NCI-H2081 treated with DMSO at 0.1 percent for 48 hours (cell line): ENCODE data around the gene MRPS12.
A peak's percentile ranks its signal among the peaks of the same experiment; 100 is the strongest.
"Not testable (repeated sequence)": the region's sequence is repeated elsewhere in the genome, so short reads cannot be mapped to it uniquely, and the experiment has no call there.

ENCODE experiments used
- DNase-seq: peaks from one replicate; lab custom pipeline; 2025; lab: John Stamatoyannopoulos, UW

The MRPS12 gene

GRCh38 chr19:38930776-38931520 lies at the start of gene MRPS12:
Gene MRPS12 (plus strand): TSS chr19:38930944. CDS start chr19:38931295, 351 bp downstream.
- DNase-seq = peak; percentile 98

GRCh38 chr19:38883286-38883685 lies 47.5 kb upstream of the MRPS12 start:
- DNase-seq = no peak

DNA sequence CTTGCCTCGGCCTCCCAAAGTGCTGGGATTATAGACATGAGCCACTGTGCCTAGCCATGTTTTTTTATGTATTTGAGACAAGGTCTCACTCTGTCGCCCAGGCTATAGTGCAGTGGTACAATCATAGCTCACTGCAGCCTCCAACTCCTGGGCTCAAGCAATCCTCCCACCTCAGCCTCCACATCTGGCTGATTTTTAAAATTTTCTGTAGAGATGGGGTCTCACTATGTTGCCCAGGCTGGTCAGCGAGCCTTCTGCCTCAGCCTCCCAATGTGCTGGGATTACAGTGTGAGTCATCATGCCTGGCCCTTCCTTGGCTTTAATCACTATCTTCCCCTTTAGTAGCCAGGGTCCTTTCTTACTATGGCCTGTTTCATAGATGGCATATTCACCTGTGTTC lies 46.1 kb upstream of the MRPS12 start:
- DNase-seq = not testable (repeated sequence)

GRCh38 chr19:38888876-38889275 lies 41.9 kb upstream of the MRPS12 start:
- no peak for DNase-seq

DNA sequence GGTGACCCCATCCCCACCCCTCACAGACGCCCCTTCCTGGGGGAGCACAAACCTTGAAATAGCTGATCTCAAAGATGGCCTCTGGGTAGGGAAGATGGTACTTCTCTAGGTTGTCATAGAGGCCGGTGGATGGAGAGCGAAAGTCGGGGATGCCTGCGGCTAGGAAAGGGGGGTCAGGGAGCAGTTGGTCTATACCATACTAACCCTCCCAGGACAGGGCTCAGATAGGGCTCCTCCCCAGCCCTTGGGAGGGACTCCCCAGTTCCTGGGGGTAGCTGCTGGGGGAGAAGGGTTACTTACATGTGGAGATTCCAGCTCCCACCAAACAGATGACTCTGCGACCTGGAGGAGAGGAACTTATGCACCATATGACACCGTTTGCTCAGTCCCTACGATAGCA lies 40.9 kb upstream of the MRPS12 start:
- DNase-seq = no peak

- no peak for DNase-seq
Observed at GRCh38 chr19:38890686-38891085, 40.1 kb upstream of the MRPS12 start.

DNA sequence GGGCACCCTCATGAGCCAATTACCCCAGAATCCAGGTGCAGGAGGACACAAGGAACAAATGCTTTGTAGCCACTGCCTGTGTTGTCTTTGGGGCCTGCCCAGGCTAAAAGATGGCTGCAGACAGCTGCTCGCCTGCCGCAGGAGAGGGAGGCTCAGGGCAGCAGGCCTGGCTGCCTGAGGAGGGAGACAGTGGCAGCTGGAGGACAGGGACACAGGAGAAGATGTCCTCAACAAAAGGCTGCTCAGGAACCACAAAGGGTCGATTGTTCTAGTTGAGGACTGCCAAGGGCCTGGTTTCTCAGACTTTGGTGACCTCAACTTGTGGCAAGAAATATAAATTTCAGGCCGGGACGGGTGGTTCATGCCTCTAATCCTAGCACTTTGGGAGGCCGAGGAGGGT lies 39.0 kb upstream of the MRPS12 start:
- no peak for DNase-seq

- DNase-seq = no peak
Observed at GRCh38 chr19:38892841-38893240, 37.9 kb upstream of the MRPS12 start.

DNA sequence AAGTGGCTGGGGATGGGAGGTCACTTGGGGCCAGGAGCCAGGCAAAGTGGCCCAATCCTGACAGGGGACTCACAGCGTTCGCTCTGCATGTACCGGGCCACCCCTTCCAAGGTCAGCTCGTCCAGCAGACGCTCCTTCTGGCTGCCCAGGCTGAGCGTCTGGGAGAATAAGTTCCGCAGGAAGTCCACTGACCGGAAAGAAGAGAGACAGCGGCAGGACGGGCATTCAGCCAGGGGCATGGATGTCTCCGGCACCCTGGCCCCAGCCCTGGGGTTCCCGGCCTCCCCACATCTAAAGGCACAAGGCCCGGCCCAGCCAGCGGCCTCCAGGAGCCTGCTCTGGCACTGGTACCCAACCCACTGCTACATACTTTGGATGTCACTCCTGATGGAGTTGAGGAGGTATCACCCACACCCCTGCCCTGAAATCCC lies 37.4 kb upstream of the MRPS12 start:
- no peak for DNase-seq

- DNase-seq = no peak
Observed at GRCh38 chr19:38894968-38895367, 35.8 kb upstream of the MRPS12 start.

DNA sequence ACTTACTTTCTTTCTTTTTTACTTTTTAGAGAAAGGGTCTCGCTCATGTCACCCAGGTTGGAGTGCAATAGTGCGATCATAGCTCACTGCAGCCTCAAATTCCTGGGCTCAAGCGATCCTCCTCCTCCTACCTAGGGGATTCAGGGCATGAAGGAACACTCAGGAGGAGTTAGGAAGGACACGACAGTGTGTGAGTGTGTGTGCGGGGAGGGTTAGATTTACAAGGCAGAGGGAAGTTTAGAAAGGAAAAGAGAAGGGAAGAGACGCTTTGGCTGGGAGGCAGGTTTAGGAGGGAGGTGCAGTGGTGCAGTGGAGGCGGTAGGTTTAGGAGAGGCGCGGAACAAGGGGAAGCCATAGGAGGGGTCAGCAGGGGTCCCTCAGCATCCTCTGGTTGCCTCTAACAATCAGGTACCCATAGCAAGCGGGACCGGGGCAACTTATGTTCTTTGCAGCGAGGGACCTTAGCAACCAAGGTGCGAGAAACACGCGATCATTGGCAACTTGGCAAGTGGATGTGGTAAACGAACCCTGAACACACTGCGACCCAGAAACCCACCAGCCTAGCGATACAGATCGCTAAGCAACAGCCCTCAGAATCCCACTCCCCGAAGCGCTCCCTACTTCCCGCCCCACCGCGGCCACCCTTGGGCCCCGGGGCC lies 31.8 kb upstream of the MRPS12 start:
- DNase-seq = no peak

GRCh38 chr19:38899447-38900201 lies 31.1 kb upstream of the MRPS12 start, which contains the start of the genes NFKBIB and SIRT2:
Gene NFKBIB (plus strand): TSS chr19:38899969. CDS start chr19:38900033, 64 bp downstream.
Gene SIRT2 (minus strand): TSS chr19:38899618. CDS start chr19:38899521, 97 bp downstream.
- DNase-seq = peak; percentile 96

GRCh38 chr19:38900202-38900629 lies 30.5 kb upstream of the MRPS12 start:
- peak; percentile 38 for DNase-seq

DNA sequence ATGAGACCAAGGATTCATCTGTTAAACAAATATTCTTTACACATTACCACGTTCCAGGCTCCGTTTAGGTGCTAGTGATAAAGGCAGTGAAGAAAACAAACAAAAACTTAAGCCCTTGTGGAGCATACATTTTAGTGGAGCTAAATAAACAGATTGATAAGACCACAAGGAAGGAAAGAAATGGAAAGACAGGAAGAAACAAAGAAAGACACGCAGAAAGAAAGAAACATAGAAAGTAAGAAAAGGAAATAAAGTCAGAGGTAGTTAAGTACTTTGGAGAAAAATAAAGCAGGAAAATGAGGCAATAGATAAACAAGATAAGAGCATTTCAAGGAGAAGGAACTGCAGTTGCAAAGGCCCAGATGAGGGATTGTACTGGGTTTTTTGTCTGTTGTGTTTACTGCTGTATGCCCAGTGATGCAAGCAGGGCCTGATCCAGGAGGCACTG lies 30.0 kb upstream of the MRPS12 start:
- DNase-seq = no peak

DNA sequence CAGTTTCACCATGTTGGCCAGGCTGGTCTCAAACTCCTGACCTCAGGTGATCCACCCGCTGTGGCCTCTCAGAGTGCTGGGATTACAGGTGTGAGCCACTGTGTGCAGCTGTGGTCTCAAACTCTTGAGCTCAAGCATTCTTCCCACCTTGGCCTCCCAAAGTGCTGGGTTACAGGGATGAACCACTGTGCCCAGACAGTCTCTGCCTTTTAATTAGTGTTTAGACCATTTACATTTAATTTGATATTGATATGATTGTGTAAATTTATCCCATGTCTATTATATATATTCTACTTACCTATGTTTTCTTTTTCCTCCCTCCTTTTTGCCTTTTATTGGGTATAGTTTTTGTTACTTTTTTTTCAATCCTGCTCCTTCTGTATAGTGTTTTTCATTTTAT lies 29.1 kb upstream of the MRPS12 start:
- DNase-seq = no peak

DNA sequence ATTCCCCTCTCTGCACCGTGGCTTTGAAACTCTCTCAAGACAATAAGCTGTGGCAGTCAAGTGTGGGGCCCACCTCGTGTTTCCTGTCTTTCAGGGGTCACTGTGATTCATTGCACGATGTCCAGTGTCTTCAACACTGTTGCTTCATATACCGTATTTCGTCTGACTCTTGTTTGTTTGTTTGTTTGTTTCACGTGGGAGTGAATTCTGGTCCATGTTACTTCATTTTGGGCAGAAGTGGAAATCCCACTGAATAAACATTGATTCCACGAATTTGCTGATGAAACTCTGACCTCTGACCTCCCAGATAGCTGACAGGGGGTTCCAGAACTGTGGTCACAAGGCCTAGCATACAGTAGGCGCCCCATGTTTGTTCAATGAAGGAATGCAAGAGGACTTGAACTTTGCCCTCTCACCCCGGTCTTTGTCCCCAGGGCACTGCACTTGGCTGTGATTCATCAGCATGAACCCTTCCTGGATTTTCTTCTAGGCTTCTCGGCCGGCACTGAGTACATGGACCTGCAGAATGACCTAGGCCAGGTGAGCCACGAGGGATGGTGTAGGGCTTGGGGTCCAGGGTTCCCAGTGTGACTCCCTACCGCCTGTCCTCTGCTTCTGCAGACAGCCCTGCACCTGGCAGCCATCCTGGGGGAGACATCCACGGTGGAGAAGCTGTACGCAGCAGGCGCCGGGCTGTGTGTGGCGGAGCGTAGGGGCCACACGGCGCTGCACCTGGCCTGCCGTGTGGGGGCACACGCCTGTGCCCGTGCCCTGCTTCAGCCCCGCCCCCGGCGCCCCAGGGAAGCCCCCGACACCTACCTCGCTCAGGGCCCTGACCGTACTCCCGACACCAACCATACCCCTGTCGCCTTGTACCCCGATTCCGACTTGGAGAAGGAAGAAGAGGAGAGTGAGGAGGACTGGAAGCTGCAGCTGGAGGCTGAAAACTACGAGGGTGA lies 25.9 kb upstream of the MRPS12 start:
- DNase-seq = no peak

DNA sequence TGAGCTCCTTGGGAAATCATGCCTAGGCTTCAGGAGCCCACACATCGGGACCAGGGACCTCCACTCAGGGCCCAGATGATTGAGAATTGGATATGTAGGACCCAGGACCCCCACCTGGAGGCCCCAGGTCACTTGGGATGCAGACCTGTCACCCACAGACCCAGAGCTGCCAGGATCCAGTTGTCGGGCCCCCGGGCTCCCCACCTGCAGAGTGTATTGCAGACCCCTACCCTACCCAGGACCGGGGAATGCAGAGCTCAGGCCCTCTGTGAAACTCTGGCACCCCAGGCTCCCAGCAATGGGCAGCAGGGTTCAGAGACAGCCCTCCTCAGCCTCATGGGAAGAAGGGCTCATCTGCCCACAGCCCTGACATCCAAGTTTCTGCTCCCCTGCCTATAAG lies 25.1 kb upstream of the MRPS12 start:
- no peak for DNase-seq

DNA sequence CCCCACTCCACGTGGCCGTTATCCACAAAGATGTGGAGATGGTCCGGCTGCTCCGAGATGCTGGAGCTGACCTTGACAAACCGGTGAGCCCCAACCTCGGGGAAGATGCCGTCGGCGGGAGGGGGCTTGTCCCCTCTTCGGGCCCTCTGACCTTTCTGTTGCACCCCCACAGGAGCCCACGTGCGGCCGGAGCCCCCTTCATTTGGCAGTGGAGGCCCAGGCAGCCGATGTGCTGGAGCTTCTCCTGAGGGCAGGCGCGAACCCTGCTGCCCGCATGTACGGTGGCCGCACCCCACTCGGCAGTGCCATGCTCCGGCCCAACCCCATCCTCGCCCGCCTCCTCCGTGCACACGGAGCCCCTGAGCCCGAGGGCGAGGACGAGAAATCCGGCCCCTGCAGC lies 23.5 kb upstream of the MRPS12 start:
- DNase-seq = no peak

DNA sequence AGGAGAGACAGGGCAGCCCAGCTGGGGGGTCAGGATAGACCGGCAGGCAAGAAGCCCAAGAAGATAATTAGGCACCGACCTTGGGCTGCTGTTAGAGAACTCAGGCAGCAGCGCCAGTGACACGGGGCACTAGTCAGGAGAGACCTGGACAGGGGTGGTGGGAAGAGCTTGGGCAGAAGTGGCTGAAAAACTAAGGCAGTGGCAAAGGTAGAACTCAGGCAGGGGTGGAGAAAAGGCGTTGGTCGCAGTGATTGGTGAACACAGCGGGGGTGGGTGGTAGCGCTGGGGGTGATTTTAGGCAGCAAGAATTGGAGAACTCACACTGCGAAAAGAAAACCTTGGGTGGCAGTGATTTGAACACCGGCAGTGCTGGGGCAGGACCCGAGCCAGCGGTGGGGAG lies 23.1 kb upstream of the MRPS12 start:
- DNase-seq = no peak

- no peak for DNase-seq
Observed at GRCh38 chr19:38908911-38909310, 21.8 kb upstream of the MRPS12 start.

DNA sequence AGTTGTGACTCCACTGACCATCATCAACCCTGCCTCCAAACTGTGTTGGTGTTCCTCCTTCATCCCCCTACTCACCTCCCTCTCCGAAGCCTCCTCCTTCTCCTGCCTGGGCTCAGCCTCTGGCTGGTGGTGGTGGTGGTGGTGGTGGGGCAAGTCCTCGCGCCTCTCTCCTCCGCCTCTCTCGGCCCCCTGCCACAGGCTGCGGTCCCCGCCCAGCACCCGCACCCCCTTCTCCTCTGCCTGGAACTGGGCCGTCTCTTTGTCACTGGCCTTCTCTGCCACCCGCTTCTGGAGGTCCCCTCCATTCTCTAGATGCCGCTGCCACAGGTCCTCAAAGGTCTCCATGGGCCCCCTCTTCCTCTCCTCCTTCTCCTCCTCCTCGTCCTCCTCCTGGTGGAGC lies 20.3 kb upstream of the MRPS12 start:
- DNase-seq = no peak
